ENCODE data around the gene VMP1.

GRCh38 chr17:59863616-59864015 is 156.2 kb downstream of the VMP1 start:
- TF ChIP-seq CTCF (tag by site-specific recombination; IDR thresholded peaks at IDR 0.05) (no peak), REST (tag by site-specific recombination; IDR thresholded peaks at IDR 0.05) (no peak), YY1 (tag by site-specific recombination; IDR thresholded peaks at IDR 0.05) (no peak), PRDM2 (tag by site-specific recombination; IDR thresholded peaks at IDR 0.05; ENCODE audit: borderline replicate concordance) (no peak), ZNF791 (tag by site-specific recombination; IDR thresholded peaks at IDR 0.05) (no peak), SP3 (tag by site-specific recombination; IDR thresholded peaks at IDR 0.05) (no peak), ATF2 (tag by site-specific recombination; IDR thresholded peaks at IDR 0.05; ENCODE audit: low read depth) (no peak), ZNF639 (tag by site-specific recombination; IDR thresholded peaks at IDR 0.05) (no peak), ZBTB21 (tag by site-specific recombination; IDR thresholded peaks at IDR 0.05) (no peak), ZNF747 (tag by site-specific recombination; IDR thresholded peaks at IDR 0.05) (no peak), ZNF398 (tag by site-specific recombination; IDR thresholded peaks at IDR 0.05) (no peak), ZNF658 (tag by site-specific recombination; IDR thresholded peaks at IDR 0.05) (no peak)
